CD4-positive, CD25-positive, alpha-beta regulatory T cell (primary cell): ENCODE measurements around the gene PRDM16. TPM values are rescaled to one million over a fixed set of nuclear protein-coding genes. Genes with fewer than 3 reads are reported as not detected.

Source experiments
- ATAC-seq, 2 donors: fragments of 150-1000 bp; cut with Tn5 transposase; one replicate each; pipeline ENCODE4 v1.10.0; 2021; ENCODE audit warnings: low read depth in 2 of 2, moderate number of reproducible peaks in 2 of 2, moderate library complexity in 1 of 2
- DNase-seq, 3 donors: peaks; one replicate each; pipeline versions ENCODE4 v3.0.0 to v3.0.0-alpha.2; 2012 to 2022; ENCODE audit warnings: mixed read lengths in 1 of 3
- H3K27ac ChIP-seq: one replicate; pipeline ENCODE4 v1.7.0; 2013; ENCODE audit warnings: mild to moderate bottlenecking, low read length; ENCODE audit not compliant: insufficient read depth, poor library complexity, severe bottlenecking
- H3K27me3 ChIP-seq: one replicate; pipeline ENCODE4 v1.7.0; 2013; ENCODE audit warnings: low read length; ENCODE audit not compliant: control insufficient read depth, insufficient read depth
- H3K36me3 ChIP-seq: one replicate; pipeline ENCODE4 v1.7.0; 2013; ENCODE audit warnings: mild to moderate bottlenecking, low read length, moderate library complexity; ENCODE audit not compliant: control insufficient read depth, insufficient read depth
- H3K4me1 ChIP-seq: 2 replicates; pipeline ENCODE4 v1.7.0; 2013; ENCODE audit warnings: mild to moderate bottlenecking, low read length; ENCODE audit not compliant: insufficient read depth, control insufficient read depth, poor library complexity, severe bottlenecking
- H3K4me3 ChIP-seq: one replicate; pipeline ENCODE4 v1.7.0; 2013; ENCODE audit warnings: low read depth, mild to moderate bottlenecking, low read length, moderate library complexity
- H3K9me3 ChIP-seq, 2 experiments: 1 replicate in 1 of 2; 2 replicates in 1 of 2; pipeline ENCODE4 v1.7.0; 2013; ENCODE audit warnings: low read length in 2 of 2, mild to moderate bottlenecking in 1 of 2, moderate library complexity in 1 of 2; ENCODE audit not compliant: control insufficient read depth in 2 of 2
- H3K27ac Mint-ChIP-seq, 3 donors: one replicate each; pipeline ENCODE4 v1.8.0; 2020 to 2022; ENCODE audit warnings: mild to moderate bottlenecking in 3 of 3, mixed read lengths in 3 of 3, moderate library complexity in 2 of 3
- H3K27me3 Mint-ChIP-seq: one replicate; pipeline ENCODE4 v1.8.0; 2022; ENCODE audit warnings: mild to moderate bottlenecking, mixed read lengths
- H3K36me3 Mint-ChIP-seq: one replicate; pipeline ENCODE4 v1.8.0; 2020; ENCODE audit warnings: mixed read lengths
- H3K4me1 Mint-ChIP-seq, 4 donors: one replicate each; pipeline ENCODE4 v1.8.0; 2020 to 2022; ENCODE audit warnings: mixed read lengths in 4 of 4, mild to moderate bottlenecking in 1 of 4
- H3K4me3 Mint-ChIP-seq, 4 donors: one replicate each; pipeline ENCODE4 v1.8.0; 2020 to 2022; ENCODE audit warnings: mild to moderate bottlenecking in 4 of 4, mixed read lengths in 4 of 4, moderate library complexity in 3 of 4
- H3K9me3 Mint-ChIP-seq, 7 donors: one replicate each; pipeline ENCODE4 v1.8.0; 2020 to 2022; ENCODE audit warnings: mixed read lengths in 7 of 7, mild to moderate bottlenecking in 3 of 7, moderate library complexity in 2 of 7
- polyA plus RNA-seq, 4 donors: library from polyadenylated mRNA; unstranded; fragments of 300-500 nt; fragmentation: Illumina TruSeq; gene quantifications; one replicate each; pipeline ENCODE4 v1.2.3, GENCODE V29; 2021
- total RNA-seq: library from RNA; stranded (reverse); gene quantifications from one replicate; pipeline ENCODE4 v1.2.3, GENCODE V29; 2022

Gene PRDM16
- total and polyA plus RNA-seq, 5 donors from 2014 or later = 0.27 TPM; not detected in 4

DNA sequence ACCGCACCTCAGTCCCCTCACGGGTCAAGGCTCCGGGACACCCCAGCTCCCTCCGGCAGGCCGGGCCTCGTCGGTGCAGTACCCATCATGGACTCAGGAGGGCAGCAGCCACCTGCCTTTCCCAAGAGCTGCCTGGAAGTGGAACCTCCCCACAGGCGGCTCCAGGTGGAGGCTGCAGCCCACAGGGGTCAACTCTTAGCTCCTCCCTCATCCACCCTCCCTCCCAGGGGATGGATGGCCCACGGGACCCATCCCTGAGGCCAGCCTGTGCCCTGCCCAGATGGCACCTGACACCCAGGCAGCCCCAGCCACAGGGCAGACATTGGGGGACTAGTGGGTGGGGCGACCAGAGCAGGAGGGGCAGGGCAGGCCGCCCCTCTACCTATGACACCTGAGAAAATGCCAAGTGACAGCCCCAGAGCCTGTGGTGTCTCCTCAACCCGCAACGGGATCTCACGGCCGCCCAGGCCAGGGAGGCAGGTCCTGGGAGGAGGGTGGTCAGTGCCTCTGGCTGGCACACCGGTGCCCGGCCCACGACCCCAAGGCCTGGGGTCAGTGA is 384.3 kb downstream of the PRDM16 start:
- no peaks in the 10 kb centered on the region for H3K27me3 ChIP-seq
- peak; percentile 49 to 72 (median 59) for DNase-seq
- H3K9me3 ChIP-seq = no peaks in the 10 kb centered on the region
- peak; percentile 68 to 73 for ATAC-seq
- peaks cover 19% of the 10 kb centered on the region for H3K4me1 ChIP-seq
- Mint-ChIP-seq H3K9me3 (peaks cover 0 to 4% (median 0%) of the 10 kb centered on the region in 7 donors), H3K27ac (no peak overlapping the region), H3K4me1 (peaks cover 0 to 9% (median 0%) of the 10 kb centered on the region in 4 donors), H3K4me3 (peak overlapping the region; percentile 69 to 79 (median 71)), H3K27me3 (peaks cover 8% of the 10 kb centered on the region), H3K36me3 (no peaks in the 10 kb centered on the region)
- no peaks in the 10 kb centered on the region for H3K36me3 ChIP-seq
- no peak overlapping the region for H3K4me3 ChIP-seq
- H3K27ac ChIP-seq = no peak overlapping the region

DNA sequence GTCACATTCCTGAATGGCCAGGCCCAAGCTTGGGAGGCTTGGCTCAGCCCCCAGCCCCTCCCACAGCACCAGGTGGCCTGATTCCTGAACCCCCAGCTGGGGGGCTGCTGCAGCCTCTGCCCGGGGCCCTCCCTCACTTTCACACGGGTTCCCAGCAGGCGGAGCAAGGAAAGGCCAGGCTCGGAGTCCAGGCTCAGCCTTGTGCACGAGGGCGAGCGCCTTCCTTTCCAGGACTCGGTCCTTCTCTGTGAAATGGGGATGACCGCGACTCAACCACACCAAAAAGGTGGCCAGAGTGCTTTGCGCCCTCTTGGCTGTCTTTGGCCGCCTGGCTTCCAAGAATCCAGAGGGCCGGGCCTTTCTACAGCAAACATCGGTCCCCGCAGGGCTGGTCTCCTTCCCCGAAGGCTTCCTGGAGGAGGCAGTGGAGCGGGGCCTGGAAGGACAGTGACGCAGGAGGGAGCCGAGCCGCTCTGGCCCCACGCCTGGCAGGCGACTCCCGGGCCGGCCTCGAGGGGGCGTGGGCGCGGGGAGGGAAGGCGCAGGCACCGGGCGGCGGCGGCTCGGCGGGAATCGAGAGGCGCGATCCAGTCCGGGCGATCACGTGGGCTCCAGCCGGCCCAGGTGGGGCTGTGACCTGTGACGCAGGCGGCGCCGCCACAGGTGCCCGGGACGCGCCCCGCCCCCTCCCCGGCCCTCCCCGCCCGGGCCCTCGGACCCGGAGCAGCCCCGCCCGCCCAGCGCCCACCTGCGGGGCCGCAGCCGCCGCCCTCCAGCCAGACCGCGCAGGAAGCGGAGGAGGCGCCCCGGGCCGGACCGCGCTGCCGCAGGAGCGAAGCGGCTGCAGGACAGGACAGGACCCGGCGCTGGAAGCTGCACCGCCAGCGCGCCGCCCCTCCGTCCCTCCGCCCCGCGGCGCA is 385.1 kb downstream of the PRDM16 start, which contains the start of gene ARHGEF16:
Gene ARHGEF16 (plus strand): TSS at position 775 of the 920 bp plus-strand sequence. CDS start 8,420 bp downstream, outside the sequence.
- Mint-ChIP-seq H3K4me1 (peaks cover 0 to 9% (median 0%) of the 10 kb centered on the region in 4 donors), H3K9me3 (peaks cover 0 to 3% (median 0%) of the 10 kb centered on the region in 7 donors), H3K27ac (no peak within 1 kb of the TSS), H3K27me3 (peaks cover 6% of the 10 kb centered on the region), H3K36me3 (no peaks in the 10 kb centered on the region), H3K4me3 (peak within 1 kb of the TSS in 3 of 4 donors; percentile 63 to 76 (median 73))
- no peaks in the 10 kb centered on the region for H3K36me3 ChIP-seq
- no peak within 1 kb of the TSS for H3K27ac ChIP-seq
- H3K27me3 ChIP-seq = no peaks in the 10 kb centered on the region
- peak in 2 of 3 donors; percentile 13 to 24 for DNase-seq
- no peak within 1 kb of the TSS for H3K4me3 ChIP-seq
- no peaks in the 10 kb centered on the region for H3K9me3 ChIP-seq
- peaks cover 19% of the 10 kb centered on the region for H3K4me1 ChIP-seq
- ATAC-seq = peak in 1 of 2 donors; percentile 5

- peaks cover 19% of the 10 kb centered on the region for H3K4me1 ChIP-seq
- peak in 1 of 2 donors; percentile 6 for ATAC-seq
- Mint-ChIP-seq H3K9me3 (no peaks in the 10 kb centered on the region), H3K4me3 (peak overlapping the region in 3 of 4 donors; percentile 63 to 76 (median 73)), H3K27ac (no peak overlapping the region), H3K27me3 (peaks cover 5% of the 10 kb centered on the region), H3K4me1 (peaks cover 0 to 9% (median 0%) of the 10 kb centered on the region in 4 donors), H3K36me3 (no peaks in the 10 kb centered on the region)
- H3K27me3 ChIP-seq = no peaks in the 10 kb centered on the region
- H3K4me3 ChIP-seq = no peak overlapping the region
- peak in 1 of 3 donors; percentile 15 for DNase-seq
- no peaks in the 10 kb centered on the region for H3K9me3 ChIP-seq
- H3K36me3 ChIP-seq = no peaks in the 10 kb centered on the region
- H3K27ac ChIP-seq = no peak overlapping the region
These were observed 386.0 kb downstream of the PRDM16 start for GRCh38 chr1:3454811-3455618.

DNA sequence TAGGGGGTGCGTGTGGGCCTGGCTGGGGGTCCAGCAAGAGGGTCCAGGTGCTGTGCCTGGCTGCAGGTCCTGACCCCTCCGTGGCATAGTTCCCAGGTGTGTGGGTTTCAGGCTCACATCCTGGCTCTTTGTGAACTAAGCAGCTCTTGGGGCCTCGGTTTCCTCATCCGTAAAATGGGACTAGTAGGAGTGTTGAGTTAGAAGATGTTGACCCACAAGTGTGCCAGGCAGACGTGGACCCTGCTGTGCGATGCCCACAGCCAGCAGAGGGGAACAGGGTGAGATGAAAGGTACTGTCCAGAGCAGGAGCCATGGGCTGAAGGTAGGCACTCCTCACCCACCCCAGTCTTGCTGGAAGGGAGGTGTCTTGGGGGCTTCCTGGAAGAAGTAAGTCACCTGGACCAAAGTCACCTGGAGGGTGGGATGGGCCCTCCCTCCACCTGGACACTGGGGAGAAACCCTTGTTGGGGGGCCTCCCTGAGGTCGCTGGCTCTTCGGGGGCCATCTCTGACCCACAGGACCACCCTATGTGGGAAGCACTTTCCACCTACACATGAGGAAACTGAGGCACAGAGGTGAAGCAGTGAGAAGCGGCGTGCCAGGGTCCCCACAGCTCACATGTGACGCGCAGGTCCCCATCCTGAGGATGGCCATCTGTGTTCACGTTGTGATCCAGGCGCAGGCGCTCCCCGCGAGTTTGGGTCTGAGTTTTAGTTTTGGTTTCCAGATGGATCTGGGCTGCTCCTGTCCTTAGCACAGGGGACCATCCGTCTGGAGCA is 386.9 kb downstream of the PRDM16 start:
- Mint-ChIP-seq H3K4me1 (peaks cover 0 to 9% (median 0%) of the 10 kb centered on the region in 4 donors), H3K27me3 (peaks cover 5% of the 10 kb centered on the region), H3K4me3 (peak overlapping the region in 3 of 4 donors; percentile 63 to 76 (median 73)), H3K9me3 (no peaks in the 10 kb centered on the region), H3K27ac (no peak overlapping the region), H3K36me3 (no peaks in the 10 kb centered on the region)
- Histone ChIP-seq H3K36me3 (no peaks in the 10 kb centered on the region), H3K27me3 (no peaks in the 10 kb centered on the region), H3K4me1 (peaks cover 19% of the 10 kb centered on the region), H3K27ac (no peak overlapping the region), H3K9me3 (no peaks in the 10 kb centered on the region), H3K4me3 (no peak overlapping the region)
- DNase-seq (no peak), ATAC-seq (no peak)

- no peak for DNase-seq
- ATAC-seq = no peak
- peaks cover 5% of the 10 kb centered on the region for H3K27me3 Mint-ChIP-seq
- H3K4me1 Mint-ChIP-seq = peaks cover 0 to 9% (median 0%) of the 10 kb centered on the region in 4 donors
- H3K27ac Mint-ChIP-seq = no peak overlapping the region
- no peak overlapping the region for H3K4me3 Mint-ChIP-seq
- Histone ChIP-seq H3K4me1 (peaks cover 19% of the 10 kb centered on the region), H3K36me3 (no peaks in the 10 kb centered on the region), H3K27ac (no peak overlapping the region), H3K9me3 (no peaks in the 10 kb centered on the region), H3K4me3 (no peak overlapping the region), H3K27me3 (no peaks in the 10 kb centered on the region)
- H3K9me3 Mint-ChIP-seq = no peaks in the 10 kb centered on the region
- H3K36me3 Mint-ChIP-seq = no peaks in the 10 kb centered on the region
These were observed 387.5 kb downstream of the PRDM16 start for GRCh38 chr1:3456449-3456963.

- DNase-seq (no peak), ATAC-seq (no peak)
- H3K27ac Mint-ChIP-seq = no peak overlapping the region
- peaks cover 19% of the 10 kb centered on the region for H3K4me1 ChIP-seq
- peaks cover 5% of the 10 kb centered on the region for H3K27me3 Mint-ChIP-seq
- peaks cover 0 to 9% (median 0%) of the 10 kb centered on the region in 4 donors for H3K4me1 Mint-ChIP-seq
- no peaks in the 10 kb centered on the region for H3K9me3 Mint-ChIP-seq
- H3K27me3 ChIP-seq = no peaks in the 10 kb centered on the region
- no peak overlapping the region for H3K4me3 ChIP-seq
- no peaks in the 10 kb centered on the region for H3K36me3 ChIP-seq
- H3K36me3 Mint-ChIP-seq = no peaks in the 10 kb centered on the region
- H3K9me3 ChIP-seq = no peaks in the 10 kb centered on the region
- H3K27ac ChIP-seq = no peak overlapping the region
- H3K4me3 Mint-ChIP-seq = peak overlapping the region in 1 of 4 donors; percentile 63
These were observed 388.2 kb downstream of the PRDM16 start for GRCh38 chr1:3456964-3457909.
